ENCODE results near the gene COPRS.

GRCh38 chr17:31888124-31888523 is 29.1 kb upstream of the COPRS start:
- TF ChIP-seq RFX5 (IDR thresholded peaks at IDR 0.05; ENCODE audit: low read depth, low read length) (no peak), MAZ (IDR thresholded peaks at IDR 0.05; ENCODE audit: borderline replicate concordance, low read depth, low read length) (no peak), FOS (IDR thresholded peaks at IDR 0.05; ENCODE audit: low read depth, low read length) (no peak), CTCF (conservative IDR thresholded peaks at IDR 0.05; ENCODE audit: low read depth, low read length) (no peak), RCOR1 (IDR thresholded peaks at IDR 0.05; ENCODE audit: insufficient replicate concordance, low read length) (no peak)
